ENCODE results near the gene NKX1-1.

The NKX1-1 gene

GRCh38 chr4:1356181-1356998 lies 49.9 kb downstream of the NKX1-1 start:
- WGBS, 2 experiments: 71 to 73% methylated on average over 28 of the region's 28 CpGs
- H3K9me3 ChIP-seq (ENCODE audit: control insufficient read depth, low read length): no peaks in the 10 kb centered on the region
- peaks cover 5% of the 10 kb centered on the region for H3K36me3 ChIP-seq (ENCODE audit: control insufficient read depth, insufficient read depth, low read length)
- H3K27ac ChIP-seq (ENCODE audit: insufficient read depth, low read depth, low read length, poor library complexity, severe bottlenecking): no peak overlapping the region
- H3K4me3 ChIP-seq (ENCODE audit: insufficient read depth, low read depth, low read length): no peak overlapping the region
- no peaks in the 10 kb centered on the region for H3K27me3 ChIP-seq (ENCODE audit: control insufficient read depth, insufficient read depth, low read length, poor library complexity, severe bottlenecking)
- no peaks in the 10 kb centered on the region for H3K4me1 ChIP-seq (ENCODE audit: control insufficient read depth, insufficient read depth, low read length)

GRCh38 chr4:1355378-1355777 lies 50.9 kb downstream of the NKX1-1 start:
- Histone ChIP-seq H3K27me3 (ENCODE audit: control insufficient read depth, insufficient read depth, low read length, poor library complexity, severe bottlenecking) (no peaks in the 10 kb centered on the region), H3K4me1 (ENCODE audit: control insufficient read depth, insufficient read depth, low read length) (no peaks in the 10 kb centered on the region), H3K4me3 (ENCODE audit: insufficient read depth, low read depth, low read length) (no peak overlapping the region), H3K9me3 (ENCODE audit: control insufficient read depth, low read length) (no peaks in the 10 kb centered on the region), H3K27ac (ENCODE audit: insufficient read depth, low read depth, low read length, poor library complexity, severe bottlenecking) (no peak overlapping the region), H3K36me3 (ENCODE audit: control insufficient read depth, insufficient read depth, low read length) (peaks cover 5% of the 10 kb centered on the region)
- 91 to 94% methylated on average over 14 of the region's 14 CpGs for WGBS, 2 experiments

- no peaks in the 10 kb centered on the region for H3K4me1 ChIP-seq (ENCODE audit: control insufficient read depth, insufficient read depth, low read length)
- H3K4me3 ChIP-seq (ENCODE audit: insufficient read depth, low read depth, low read length): no peak overlapping the region
- H3K36me3 ChIP-seq (ENCODE audit: control insufficient read depth, insufficient read depth, low read length): peaks cover 5% of the 10 kb centered on the region
- H3K27me3 ChIP-seq (ENCODE audit: control insufficient read depth, insufficient read depth, low read length, poor library complexity, severe bottlenecking): no peaks in the 10 kb centered on the region
- no peaks in the 10 kb centered on the region for H3K9me3 ChIP-seq (ENCODE audit: control insufficient read depth, low read length)
- no peak overlapping the region for H3K27ac ChIP-seq (ENCODE audit: insufficient read depth, low read depth, low read length, poor library complexity, severe bottlenecking)
- WGBS, 2 experiments: 93 to 94% methylated on average over 18 of the region's 18 CpGs
Observed at GRCh38 chr4:1354983-1355275, 51.3 kb downstream of the NKX1-1 start.

- Histone ChIP-seq H3K4me3 (ENCODE audit: insufficient read depth, low read depth, low read length) (no peak overlapping the region), H3K4me1 (ENCODE audit: control insufficient read depth, insufficient read depth, low read length) (no peaks in the 10 kb centered on the region), H3K9me3 (ENCODE audit: control insufficient read depth, low read length) (no peaks in the 10 kb centered on the region), H3K27me3 (ENCODE audit: control insufficient read depth, insufficient read depth, low read length, poor library complexity, severe bottlenecking) (no peaks in the 10 kb centered on the region), H3K27ac (ENCODE audit: insufficient read depth, low read depth, low read length, poor library complexity, severe bottlenecking) (no peak overlapping the region), H3K36me3 (ENCODE audit: control insufficient read depth, insufficient read depth, low read length) (peaks cover 5% of the 10 kb centered on the region)
- 91 to 93% methylated on average over 36 of the region's 36 CpGs for WGBS, 2 experiments
Observed at GRCh38 chr4:1354136-1354982, 51.9 kb downstream of the NKX1-1 start.

GRCh38 chr4:1353186-1354055 lies 52.8 kb downstream of the NKX1-1 start:
- no peak overlapping the region for H3K4me3 ChIP-seq (ENCODE audit: insufficient read depth, low read depth, low read length)
- H3K4me1 ChIP-seq (ENCODE audit: control insufficient read depth, insufficient read depth, low read length): no peaks in the 10 kb centered on the region
- H3K27ac ChIP-seq (ENCODE audit: insufficient read depth, low read depth, low read length, poor library complexity, severe bottlenecking): no peak overlapping the region
- WGBS, 2 experiments: 93 to 95% methylated on average over 30 of the region's 30 CpGs
- H3K9me3 ChIP-seq (ENCODE audit: control insufficient read depth, low read length): no peaks in the 10 kb centered on the region
- H3K27me3 ChIP-seq (ENCODE audit: control insufficient read depth, insufficient read depth, low read length, poor library complexity, severe bottlenecking): no peaks in the 10 kb centered on the region
- peaks cover 5% of the 10 kb centered on the region for H3K36me3 ChIP-seq (ENCODE audit: control insufficient read depth, insufficient read depth, low read length)
